GM13976 (cell line): ENCODE measurements around the gene PI4KA.
"Not testable (repeated sequence)": the region's sequence is repeated elsewhere in the genome, so short reads cannot be mapped to it uniquely, and the experiment has no call there.

Experiments
- DNase-seq: peaks from one replicate; pipeline ENCODE4 v3.0.0; 2012; ENCODE audit warnings: low spot score
- CTCF ChIP-seq: IDR thresholded peaks from 2 replicates; pipeline ENCODE4 v1.5.1; 2012; ENCODE audit warnings: borderline replicate concordance, mild to moderate bottlenecking; ENCODE audit not compliant: insufficient read depth; ENCODE audit errors: extremely low read depth, missing control alignments, control extremely low read depth
- in situ Hi-C: fragments of 300-500 bp; cut with MboI; formaldehyde crosslinking; loops from one replicate; pipeline ENCODE4 v1.12.0; 2022; ENCODE audit warnings: low sequenced_read_pairs, mixed read lengths, inconsistent platforms; ENCODE audit not compliant: unreplicated experiment

Gene PI4KA

DNA sequence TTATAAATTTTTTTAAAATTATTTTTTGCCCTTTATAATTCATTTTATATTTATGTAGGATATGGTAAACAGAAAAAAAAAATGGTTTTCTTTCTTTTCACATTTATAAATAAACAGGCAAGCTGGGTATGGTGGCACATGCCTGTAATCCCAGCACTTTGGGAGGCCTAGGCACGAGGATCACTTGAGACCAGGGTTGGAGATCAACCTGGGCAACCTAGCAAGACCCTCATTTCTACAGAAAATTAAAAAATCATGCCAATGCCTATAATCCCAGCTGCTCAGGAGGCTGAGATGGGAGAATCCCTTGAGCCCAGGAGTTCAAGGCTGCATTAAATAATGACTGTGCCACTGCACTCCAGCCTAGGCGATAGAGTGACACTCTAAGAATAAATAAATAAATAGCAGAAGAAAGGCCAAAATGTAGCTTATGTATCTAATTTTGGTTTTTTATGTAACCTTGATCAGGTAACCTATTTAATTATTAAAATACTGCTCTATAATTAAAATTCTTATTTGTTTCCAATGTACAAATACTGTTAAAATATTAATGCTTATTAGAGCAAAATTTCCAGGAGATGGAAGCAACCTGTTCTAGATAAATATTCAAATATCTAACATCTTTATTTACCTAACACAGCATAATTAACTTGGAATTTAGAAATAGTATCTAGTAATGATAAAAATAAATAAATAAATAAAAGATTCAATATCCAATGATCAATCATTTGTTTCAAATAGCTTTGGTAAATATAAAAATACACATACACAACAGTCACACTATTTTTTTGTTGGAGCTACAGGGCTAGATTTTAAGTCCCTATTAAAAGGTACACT is 21.4 kb downstream of the PI4KA start:
- in situ Hi-C loops, result no loop called here
- no peak for DNase-seq
- TF ChIP-seq CTCF, result no peak

GRCh38 chr22:20834725-20835124 is 23.9 kb downstream of the PI4KA start:
- in situ Hi-C loops, result no loop called here
- no peak for TF ChIP-seq CTCF
- no peak for DNase-seq

DNA sequence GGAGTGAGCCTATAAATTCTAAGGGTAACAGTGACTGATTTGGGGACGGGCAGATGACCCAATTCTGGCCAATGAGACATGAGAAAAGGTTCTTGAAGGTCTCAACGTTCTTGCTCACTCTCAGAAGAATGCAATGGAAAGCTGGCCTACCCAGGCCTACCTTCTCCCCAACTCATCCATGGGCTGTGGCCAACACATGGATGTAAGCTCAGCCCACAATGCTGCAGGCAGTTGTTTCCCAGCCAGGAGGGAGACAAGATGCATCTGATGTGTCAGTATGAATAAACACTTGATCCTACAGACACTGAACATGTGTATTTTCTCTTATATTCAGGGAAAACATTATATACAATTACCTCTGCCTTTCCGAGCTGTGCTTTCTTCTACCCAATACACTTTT is 24.4 kb downstream of the PI4KA start:
- no peak for TF ChIP-seq CTCF
- no peak for DNase-seq
- in situ Hi-C loops, result no loop called here

DNA sequence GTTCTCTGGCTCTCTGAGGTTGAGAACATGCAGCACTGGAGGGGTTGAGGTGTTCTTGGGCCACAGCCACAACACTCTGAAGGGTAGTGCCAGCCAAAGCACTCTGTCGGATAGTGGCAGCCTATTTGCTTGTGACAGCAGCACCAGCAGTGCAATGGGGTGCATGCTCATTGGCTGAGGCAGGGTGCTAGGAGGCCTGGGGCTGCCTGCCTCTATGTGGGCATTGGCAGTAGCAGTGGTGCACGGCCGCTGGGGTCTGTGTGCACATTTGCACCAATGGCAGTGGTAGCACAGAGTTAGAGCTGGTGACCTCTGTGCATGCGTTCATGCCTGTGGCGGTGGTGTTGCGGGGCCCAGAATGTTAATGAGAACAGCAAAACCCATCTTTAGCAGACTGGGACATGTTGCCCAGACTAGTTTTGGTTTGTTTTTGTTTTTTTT is 25.4 kb downstream of the PI4KA start:
- in situ Hi-C loops, result no loop called here
- no peak for TF ChIP-seq CTCF
- DNase-seq, result no peak

DNA sequence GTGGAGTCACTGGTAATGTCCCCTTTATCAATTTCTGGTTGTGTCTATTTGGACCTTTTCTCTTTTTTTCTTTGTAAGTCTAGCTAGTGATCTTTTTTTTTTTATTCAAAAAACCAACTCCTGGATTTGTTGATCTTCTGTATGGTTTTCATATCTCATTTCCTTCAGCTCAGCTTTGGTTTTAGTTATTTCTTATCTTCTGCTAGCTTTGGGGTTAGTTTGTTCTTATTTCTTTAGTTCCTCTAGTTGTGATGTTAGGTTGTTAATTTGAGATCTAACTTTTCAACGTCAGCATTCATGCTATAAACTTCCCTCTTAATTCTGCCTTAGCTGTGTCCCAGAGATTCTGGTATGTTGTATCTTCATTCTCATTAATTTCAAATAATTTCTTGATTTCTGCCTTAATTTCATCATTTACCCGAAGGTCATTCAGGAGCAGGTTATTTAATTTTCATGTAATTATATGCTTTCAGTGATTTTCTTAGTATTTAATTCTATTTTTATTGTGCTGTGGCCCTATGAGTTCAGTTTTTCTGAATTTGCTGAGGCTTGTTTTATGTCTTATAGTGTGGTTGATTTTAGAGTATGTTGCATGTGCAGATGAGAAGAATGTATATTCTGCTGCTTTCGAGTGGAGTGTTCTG is 29.0 kb downstream of the PI4KA start:
- no peak for TF ChIP-seq CTCF
- in situ Hi-C loops, result no loop called here
- no peak for DNase-seq

- DNase-seq, in situ Hi-C loops: not testable (repeated sequence)
These were observed 32.0 kb downstream of the PI4KA start for GRCh38 chr22:20826373-20827152.
